ENCODE results near the gene PHRF1. TPM values are rescaled to one million over a fixed set of nuclear protein-coding genes. Genes with fewer than 3 reads are reported as not detected.

PHRF1 gene
- total RNA-seq, 2 donors from 2014 or later: 12.4 to 14.2 TPM

DNA sequence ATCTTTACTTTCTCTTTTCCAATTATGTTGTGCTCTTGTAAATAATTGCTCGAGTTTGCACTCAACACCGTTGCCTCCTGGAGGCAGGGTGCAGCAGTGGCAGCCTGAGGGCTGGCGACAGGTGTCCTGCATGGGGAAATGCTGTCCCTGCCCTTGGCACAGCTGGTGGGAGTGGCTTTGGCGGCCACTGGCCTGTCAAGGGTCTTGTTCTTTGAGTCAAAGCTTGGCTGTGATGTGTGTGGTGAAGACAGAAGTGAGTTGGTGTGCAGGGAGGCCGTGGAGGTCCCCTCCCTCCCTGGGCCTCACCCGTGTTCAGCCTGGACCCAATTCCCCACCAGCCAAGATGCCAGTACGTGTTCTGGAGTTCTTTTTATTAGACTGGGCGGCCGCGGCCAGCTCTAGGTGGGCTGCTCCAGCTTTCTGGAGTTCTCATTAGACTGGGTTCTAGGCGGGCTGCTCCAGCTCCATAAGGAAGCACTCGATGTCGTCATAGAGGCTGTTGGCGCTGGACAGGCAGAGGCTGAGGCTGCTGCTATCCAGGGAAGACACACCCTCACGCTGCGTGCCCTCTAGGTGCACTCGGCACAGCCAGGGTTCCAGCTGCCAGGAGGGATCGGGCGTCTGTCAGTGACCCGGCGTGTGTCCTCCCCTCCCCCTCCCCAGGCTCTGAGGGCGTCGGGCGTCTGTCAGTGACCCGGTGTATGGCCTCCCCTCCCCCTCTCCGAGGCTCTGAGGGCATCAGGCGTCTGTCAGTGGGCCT, 36.1 kb downstream of the PHRF1 start:
- H3K4me1 ChIP-seq: peaks cover 0 to 35% of the 10 kb centered on the region in 2 donors
- H3K4me3 ChIP-seq: no peak overlapping the region
- no peaks in the 10 kb centered on the region for H3K9me3 ChIP-seq
- peaks cover 59% of the 10 kb centered on the region for H3K36me3 ChIP-seq
- no peak overlapping the region for H3K27ac ChIP-seq
- H3K27me3 ChIP-seq: no peaks in the 10 kb centered on the region
- no peak for DNase-seq (ENCODE audit: low spot score)
- TF ChIP-seq CTCF (IDR thresholded peaks at IDR 0.05): no peak

DNA sequence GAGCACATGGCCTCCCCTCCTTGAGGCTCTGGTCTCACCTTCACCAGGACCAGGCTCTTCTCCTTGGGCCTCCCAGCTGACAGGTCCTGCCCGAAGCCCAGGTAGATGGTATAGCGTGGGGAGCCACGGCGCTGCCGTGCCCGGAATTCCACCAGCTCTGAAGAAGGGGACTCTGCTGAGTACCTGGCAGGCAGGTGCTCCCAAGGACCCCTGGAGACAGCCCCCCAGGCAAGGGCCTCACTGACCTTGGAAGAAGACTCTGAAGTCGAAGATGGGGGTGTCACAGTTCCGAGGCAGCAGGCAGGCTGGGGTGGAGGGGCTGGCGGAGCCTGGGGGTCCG, 36.7 kb downstream of the PHRF1 start:
- Histone ChIP-seq H3K27ac (peak overlapping the region; percentile 39 to 47), H3K27me3 (no peaks in the 10 kb centered on the region), H3K36me3 (peaks cover 53% of the 10 kb centered on the region), H3K4me3 (no peak overlapping the region), H3K4me1 (peaks cover 0 to 35% of the 10 kb centered on the region in 2 donors), H3K9me3 (no peaks in the 10 kb centered on the region)
- no peak for DNase-seq (ENCODE audit: low spot score)
- TF ChIP-seq CTCF (IDR thresholded peaks at IDR 0.05): no peak

DNA sequence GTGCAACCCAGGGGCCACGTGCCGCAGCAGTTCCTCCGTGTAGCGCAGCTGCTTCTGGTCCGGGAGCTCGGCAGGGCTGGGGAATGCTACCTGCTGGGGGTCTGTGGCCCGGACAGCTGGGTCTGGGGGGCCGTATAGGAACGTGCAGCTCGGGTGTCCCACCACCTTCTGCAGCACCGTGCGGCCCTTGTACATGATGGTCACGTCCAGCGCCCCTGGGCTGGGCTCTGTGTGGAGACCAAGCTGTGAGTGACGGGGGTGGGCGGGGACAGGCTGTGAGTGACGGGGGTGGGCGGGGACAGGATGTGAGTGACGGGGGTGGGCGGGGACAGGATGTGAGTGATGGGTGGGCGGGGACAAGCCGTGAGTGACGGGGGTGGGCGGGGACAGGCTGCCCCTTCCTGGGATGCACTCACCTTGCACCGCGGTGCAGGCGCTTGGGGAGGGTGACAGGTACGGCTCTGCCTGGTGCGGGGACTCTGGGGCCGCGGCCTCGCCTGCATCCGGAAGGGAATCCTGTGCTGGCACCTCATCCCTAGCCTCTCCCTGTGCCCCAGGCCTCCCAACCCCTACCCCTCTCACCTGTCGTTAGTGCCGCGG, 37.2 kb downstream of the PHRF1 start:
- Histone ChIP-seq H3K27me3 (no peaks in the 10 kb centered on the region), H3K9me3 (no peaks in the 10 kb centered on the region), H3K4me1 (peaks cover 0 to 35% of the 10 kb centered on the region in 2 donors), H3K36me3 (peaks cover 48% of the 10 kb centered on the region), H3K27ac (peak overlapping the region; percentile 90 to 91), H3K4me3 (no peak overlapping the region)
- no peak for TF ChIP-seq CTCF (IDR thresholded peaks at IDR 0.05)
- DNase-seq (ENCODE audit: low spot score): no peak

- Histone ChIP-seq H3K4me3 (peak overlapping the region in 1 of 2 donors; percentile 63), H3K9me3 (no peaks in the 10 kb centered on the region), H3K36me3 (peaks cover 41% of the 10 kb centered on the region), H3K27me3 (no peaks in the 10 kb centered on the region), H3K4me1 (peaks cover 0 to 35% of the 10 kb centered on the region in 2 donors), H3K27ac (peak overlapping the region; percentile 90 to 91)
- DNase-seq (ENCODE audit: low spot score): no peak
- no peak for TF ChIP-seq CTCF (IDR thresholded peaks at IDR 0.05)
Observed at GRCh38 chr11:614021-614622, 37.9 kb downstream of the PHRF1 start.

DNA sequence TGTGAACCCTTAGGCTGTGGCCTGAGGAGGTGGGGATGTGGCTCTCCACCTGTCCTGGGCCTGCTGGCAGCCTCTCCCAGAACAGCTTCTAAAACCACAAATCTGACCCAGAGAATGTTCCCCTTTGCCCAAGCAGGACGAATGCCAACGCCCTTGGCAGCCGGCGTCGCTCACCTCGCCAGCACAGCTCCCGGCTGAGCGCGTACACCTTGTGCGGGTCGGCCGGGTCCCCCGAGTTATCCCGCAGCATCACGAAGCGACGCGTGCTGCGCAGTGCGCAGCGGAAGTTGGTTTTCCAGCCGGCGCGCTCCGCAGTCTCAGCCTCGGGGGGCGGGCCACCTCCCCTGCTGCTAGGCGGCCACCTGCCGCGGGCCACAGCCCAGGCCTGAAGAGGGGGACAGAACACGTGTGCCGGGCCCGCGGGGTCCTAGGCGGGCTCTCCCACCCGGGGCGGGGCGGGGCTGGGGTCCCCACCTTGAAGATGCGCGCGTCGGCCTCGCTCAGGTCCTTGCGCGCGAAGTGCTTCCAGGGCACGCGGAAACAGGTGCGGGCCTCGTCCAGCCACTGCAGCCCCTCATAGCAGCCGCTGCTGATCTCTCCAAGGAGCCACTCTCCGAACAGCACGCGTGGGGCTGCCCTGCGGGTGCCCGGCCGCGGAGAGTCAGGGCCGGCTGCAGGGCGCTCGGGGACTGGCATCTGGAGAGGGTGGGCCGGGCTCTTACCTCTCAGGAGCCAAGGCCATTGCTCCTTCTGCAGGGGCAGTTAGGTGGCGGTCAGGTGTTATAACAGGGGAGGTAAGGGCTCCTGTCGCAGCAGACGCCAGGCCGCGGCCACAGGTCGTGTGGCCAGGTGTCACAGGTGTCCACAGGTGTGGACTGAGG, 38.6 kb downstream of the PHRF1 start:
- peaks cover 34% of the 10 kb centered on the region for H3K36me3 ChIP-seq
- no peak for DNase-seq (ENCODE audit: low spot score)
- H3K9me3 ChIP-seq: no peaks in the 10 kb centered on the region
- peak overlapping the region; percentile 90 to 91 for H3K27ac ChIP-seq
- H3K27me3 ChIP-seq: no peaks in the 10 kb centered on the region
- peaks cover 0 to 35% of the 10 kb centered on the region in 2 donors for H3K4me1 ChIP-seq
- TF ChIP-seq CTCF (IDR thresholded peaks at IDR 0.05): no peak
- H3K4me3 ChIP-seq: peak overlapping the region; percentile 57 to 63

All from right atrium auricular region (tissue), 2 donors.